Uterus (tissue), 2 donors: ENCODE measurements around the gene TFF1.

Source experiments
- CTCF ChIP-seq, 4 experiments: fragments of 200-600 bp in 2 of 4; fragments of 450-650 bp in 2 of 4; sonication (generic) in 2 of 4; IDR thresholded peaks; one replicate each; pipeline ENCODE4 v1.5.1; 2016 to 2019; ENCODE audit warnings: antibody characterized with exemption in 4 of 4, mild to moderate bottlenecking in 2 of 4, moderate library complexity in 1 of 4
- POLR2A ChIP-seq, 2 donors: fragments of 450-650 bp; IDR thresholded peaks; one replicate each; pipeline ENCODE4 v1.6.1; 2016; ENCODE audit warnings: antibody characterized with exemption in 2 of 2, mild to moderate bottlenecking in 1 of 2, moderate library complexity in 1 of 2

- no peak for TF ChIP-seq CTCF (IDR thresholded peaks at IDR 0.05)
- no peak for TF ChIP-seq POLR2A (IDR thresholded peaks at IDR 0.05)
These were observed 22.8 kb downstream of the TFF1 start for GRCh38 chr21:42343556-42343955.
